ENCODE results near the gene REEP1. TPM values are rescaled to one million over a fixed set of nuclear protein-coding genes. Genes with fewer than 3 reads are reported as not detected.
"Not testable (repeated sequence)": the region's sequence is repeated elsewhere in the genome, so short reads cannot be mapped to it uniquely, and the experiment has no call there.

REEP1 gene
- total RNA-seq, 1 experiment from 2014 or later = 5.9 TPM

DNA sequence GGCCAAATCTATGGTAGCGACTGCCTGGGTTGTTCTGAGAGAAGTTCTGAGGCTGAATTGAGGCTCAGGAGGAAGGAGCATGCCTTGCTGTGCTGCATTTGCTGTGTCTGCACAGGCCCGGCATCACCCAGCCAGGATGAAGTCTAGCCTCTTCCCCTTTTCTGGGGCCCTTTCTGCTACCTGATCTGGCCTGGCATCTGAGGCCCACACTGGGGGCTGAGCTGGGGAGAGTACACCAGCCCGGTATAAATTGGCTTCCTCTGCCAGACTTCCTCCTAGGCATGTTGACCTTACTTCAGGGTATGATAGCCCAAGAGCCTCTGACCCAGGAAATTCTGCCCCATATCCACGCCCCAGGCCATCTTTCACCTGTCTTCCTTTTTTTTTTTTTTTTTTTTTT, 108.2 kb downstream of the REEP1 start (continued):
- TF ChIP-seq SP1 (IDR thresholded peaks at IDR 0.05; ENCODE audit: low read depth) (no peak), SRF (IDR thresholded peaks at IDR 0.05; ENCODE audit: low read depth) (no peak), TCF7L2 (IDR thresholded peaks at IDR 0.05; ENCODE audit: borderline replicate concordance, extremely low read depth, insufficient read depth, insufficient read length) (no peak)

DNA sequence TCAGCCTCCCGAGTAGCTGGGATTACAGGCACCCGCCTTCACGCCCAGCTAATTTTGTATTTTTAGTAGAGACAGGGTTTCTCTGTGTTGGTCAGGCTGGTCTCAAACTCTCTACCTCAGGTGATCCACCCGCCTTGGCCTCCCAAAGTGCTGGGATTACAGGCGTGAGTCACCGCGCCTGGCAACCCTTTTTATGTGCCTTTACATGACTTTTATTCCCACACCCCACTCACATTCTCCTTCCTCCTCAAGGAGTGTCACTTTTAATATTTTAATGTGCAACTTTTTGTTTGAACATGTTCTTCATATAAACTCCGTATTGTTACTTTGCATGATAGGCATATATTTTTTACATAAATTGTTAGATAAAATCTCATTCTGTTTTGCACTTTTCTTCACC, 108.9 kb downstream of the REEP1 start:
- H3K9ac ChIP-seq (ENCODE audit: low read length); RAD21 ChIA-PET (ENCODE audit: low non-redundant PET in 1 of 2, low total read pairs in 2 of 2, uncharacterized antibody in 2 of 2, unreplicated experiment in 2 of 2); H3K4me3 ChIP-seq (replicated peaks in 1 of 2; ENCODE audit: low read depth in 1 of 2, low read length in 2 of 2); intact Hi-C loops (cut with micrococcal nuclease); H3K9me3 ChIP-seq (ENCODE audit: control insufficient read depth in 1 of 2, insufficient read depth in 1 of 2, low read depth in 1 of 2, low read length in 2 of 2); H3K4me2 ChIP-seq (ENCODE audit: low read length); H3K79me2 ChIP-seq (ENCODE audit: insufficient read depth, low read length); H3K4me1 ChIP-seq (ENCODE audit: control insufficient read depth in 1 of 2, insufficient read depth in 2 of 2, low read length in 2 of 2); POLR2A ChIA-PET; H3K36me3 ChIP-seq (ENCODE audit: control insufficient read depth in 1 of 2, insufficient read depth in 2 of 2, low read length in 2 of 2); ATAC-seq; H3K27me3 ChIP-seq (ENCODE audit: insufficient read depth, low read length); CTCF ChIA-PET; H3K27ac ChIP-seq (ENCODE audit: low read depth, low read length); BruUV-seq (replicated peaks); H4K20me1 ChIP-seq (ENCODE audit: insufficient read depth); H2AFZ ChIP-seq (ENCODE audit: low read depth, low read length, poor library complexity, severe bottlenecking); DNase-seq (ENCODE audit: low read depth, low spot score); H3K9me2 ChIP-seq (ENCODE audit: insufficient read depth): not testable (repeated sequence)

DNA sequence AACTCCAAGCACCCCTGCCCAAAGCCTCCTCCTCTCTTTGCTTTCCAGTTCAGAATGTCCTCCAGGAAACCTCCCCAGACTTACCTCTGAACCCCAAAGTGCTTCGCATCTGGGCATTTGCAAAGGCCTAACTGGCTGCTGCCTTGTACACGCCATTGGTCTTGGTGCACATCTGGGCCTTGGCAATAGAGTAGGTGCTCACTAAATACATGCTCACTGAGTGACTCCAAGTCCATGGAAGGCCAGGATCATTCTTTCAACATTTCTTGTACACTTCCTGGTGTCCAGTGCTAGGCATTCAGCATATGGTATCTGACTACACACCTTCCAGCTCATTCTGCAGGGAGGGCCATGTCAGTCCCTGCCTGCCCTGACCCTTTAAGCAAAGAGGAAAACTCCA, 109.7 kb downstream of the REEP1 start:
- Histone ChIP-seq H3K9me2 (ENCODE audit: insufficient read depth) (no peaks in the 10 kb centered on the region), H3K79me2 (ENCODE audit: insufficient read depth, low read length) (no peaks in the 10 kb centered on the region), H3K9me3 (ENCODE audit: control insufficient read depth in 1 of 2, insufficient read depth in 1 of 2, low read depth in 1 of 2, low read length in 2 of 2) (no peaks in the 10 kb centered on the region), H3K9ac (ENCODE audit: low read length) (no peak overlapping the region), H2AFZ (ENCODE audit: low read depth, low read length, poor library complexity, severe bottlenecking) (no peak overlapping the region), H3K36me3 (ENCODE audit: control insufficient read depth in 1 of 2, insufficient read depth in 2 of 2, low read length in 2 of 2) (no peaks in the 10 kb centered on the region), H3K27me3 (ENCODE audit: insufficient read depth, low read length) (no peaks in the 10 kb centered on the region), H3K27ac (ENCODE audit: low read depth, low read length) (no peak overlapping the region), H3K4me1 (ENCODE audit: control insufficient read depth in 1 of 2, insufficient read depth in 2 of 2, low read length in 2 of 2) (no peaks in the 10 kb centered on the region; a peak in 1 of 4 replicates), H3K4me2 (ENCODE audit: low read length) (no peak overlapping the region), H3K4me3 (replicated peaks in 1 of 2; ENCODE audit: low read depth in 1 of 2, low read length in 2 of 2) (no peak overlapping the region), H4K20me1 (ENCODE audit: insufficient read depth) (no peaks in the 10 kb centered on the region)
- DNase-seq (ENCODE audit: low read depth, low spot score) (no peak), ATAC-seq (no peak)
- no peak for TF ChIP-seq CEBPB (IDR thresholded peaks at IDR 0.05; ENCODE audit: low read depth)
- TF ChIP-seq SRF (IDR thresholded peaks at IDR 0.05; ENCODE audit: low read depth) = no peak
- TF ChIP-seq CBX3 (IDR thresholded peaks at IDR 0.05; ENCODE audit: low read depth) = no peak
- POLR2A ChIA-PET = no interaction called here
- RAD21 ChIA-PET (ENCODE audit: low non-redundant PET in 1 of 2, low total read pairs in 2 of 2, uncharacterized antibody in 2 of 2, unreplicated experiment in 2 of 2) = no interaction called here
- CTCF ChIA-PET = no interaction called here
- intact Hi-C loops (cut with micrococcal nuclease) = no loop called here
- no TSS peak for BruUV-seq (replicated peaks)

All from HCT116 (cell line).